Measurements from ENCODE around the gene MAP9. TPM values are rescaled to one million over a fixed set of nuclear protein-coding genes. Genes with fewer than 3 reads are reported as not detected.

The MAP9 gene
- polyA plus RNA-seq, 1 donor from 2014 or later, result 36.0 TPM

DNA sequence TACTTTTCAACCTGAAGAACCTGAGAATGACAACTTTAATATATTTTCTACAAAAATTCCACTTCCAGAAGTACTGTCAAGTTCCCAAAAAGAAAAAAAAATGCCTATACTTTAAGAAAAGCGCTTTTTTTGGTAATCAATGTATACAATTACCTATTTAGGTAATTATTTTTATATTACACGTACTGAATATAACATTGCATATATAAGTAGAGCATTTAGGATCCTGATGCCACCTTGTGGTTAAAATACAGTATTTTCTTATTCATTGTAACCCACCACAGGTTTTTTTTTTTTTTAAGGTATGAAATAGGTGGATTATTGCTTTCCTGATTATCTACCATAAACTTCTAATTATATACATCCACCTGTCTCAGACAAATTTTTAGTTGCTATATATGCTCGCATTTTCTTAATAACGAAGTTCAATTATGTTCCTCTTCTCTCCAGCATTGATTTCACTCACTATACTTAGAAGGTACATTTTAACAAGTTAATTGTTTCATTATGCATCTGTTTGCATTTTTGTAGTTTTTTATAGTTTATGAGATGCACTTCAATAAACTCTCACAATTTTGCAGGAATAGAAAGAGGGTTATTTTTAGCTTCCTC, 5.2 kb downstream of the MAP9 start:
- Histone ChIP-seq H2AFZ (ENCODE audit: low read depth, low read length) (no peak overlapping the region), H3K9me2 (ENCODE audit: insufficient read depth, low read length) (no peaks in the 10 kb centered on the region), H3K9me3 (ENCODE audit: low read length) (no peaks in the 10 kb centered on the region), H3K4me3 (ENCODE audit: low read length) (no peak overlapping the region), H4K20me1 (ENCODE audit: insufficient read depth) (no peaks in the 10 kb centered on the region), H3K4me2 (ENCODE audit: low read length) (no peak overlapping the region), H3F3A (ENCODE audit: insufficient read depth, low read length, poor library complexity, severe bottlenecking) (peaks cover 4% of the 10 kb centered on the region), H3K27me3 (ENCODE audit: insufficient read depth, low read depth, low read length) (no peaks in the 10 kb centered on the region), H3K27ac (ENCODE audit: low read length) (no peak overlapping the region), H3K9ac (ENCODE audit: low read length) (no peak overlapping the region), H3K36me3 (ENCODE audit: insufficient read depth, low read length) (peaks cover 11% of the 10 kb centered on the region), H3K79me2 (replicated peaks; ENCODE audit: insufficient read depth, low read length) (peaks cover 20% of the 10 kb centered on the region)
- TF ChIP-seq, protein P1, sequence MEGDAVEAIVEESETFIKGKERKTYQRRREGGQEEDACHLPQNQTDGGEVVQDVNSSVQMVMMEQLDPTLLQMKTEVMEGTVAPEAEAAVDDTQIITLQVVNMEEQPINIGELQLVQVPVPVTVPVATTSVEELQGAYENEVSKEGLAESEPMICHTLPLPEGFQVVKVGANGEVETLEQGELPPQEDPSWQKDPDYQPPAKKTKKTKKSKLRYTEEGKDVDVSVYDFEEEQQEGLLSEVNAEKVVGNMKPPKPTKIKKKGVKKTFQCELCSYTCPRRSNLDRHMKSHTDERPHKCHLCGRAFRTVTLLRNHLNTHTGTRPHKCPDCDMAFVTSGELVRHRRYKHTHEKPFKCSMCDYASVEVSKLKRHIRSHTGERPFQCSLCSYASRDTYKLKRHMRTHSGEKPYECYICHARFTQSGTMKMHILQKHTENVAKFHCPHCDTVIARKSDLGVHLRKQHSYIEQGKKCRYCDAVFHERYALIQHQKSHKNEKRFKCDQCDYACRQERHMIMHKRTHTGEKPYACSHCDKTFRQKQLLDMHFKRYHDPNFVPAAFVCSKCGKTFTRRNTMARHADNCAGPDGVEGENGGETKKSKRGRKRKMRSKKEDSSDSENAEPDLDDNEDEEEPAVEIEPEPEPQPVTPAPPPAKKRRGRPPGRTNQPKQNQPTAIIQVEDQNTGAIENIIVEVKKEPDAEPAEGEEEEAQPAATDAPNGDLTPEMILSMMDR (IDR thresholded peaks at IDR 0.05; ENCODE audit: poor library complexity, severe bottlenecking), result peak; percentile 76
- TF ChIP-seq SMC3 (conservative IDR thresholded peaks at IDR 0.05; ENCODE audit: poor library complexity), result peak; percentile 86
- TF ChIP-seq RAD21 (conservative IDR thresholded peaks at IDR 0.05), result peak; percentile 75
- no peak for TF ChIP-seq EP300 (conservative IDR thresholded peaks at IDR 0.05; ENCODE audit: poor library complexity, severe bottlenecking)
- TF ChIP-seq POLR2AphosphoS5 (IDR thresholded peaks at IDR 0.05), result no peak

DNA sequence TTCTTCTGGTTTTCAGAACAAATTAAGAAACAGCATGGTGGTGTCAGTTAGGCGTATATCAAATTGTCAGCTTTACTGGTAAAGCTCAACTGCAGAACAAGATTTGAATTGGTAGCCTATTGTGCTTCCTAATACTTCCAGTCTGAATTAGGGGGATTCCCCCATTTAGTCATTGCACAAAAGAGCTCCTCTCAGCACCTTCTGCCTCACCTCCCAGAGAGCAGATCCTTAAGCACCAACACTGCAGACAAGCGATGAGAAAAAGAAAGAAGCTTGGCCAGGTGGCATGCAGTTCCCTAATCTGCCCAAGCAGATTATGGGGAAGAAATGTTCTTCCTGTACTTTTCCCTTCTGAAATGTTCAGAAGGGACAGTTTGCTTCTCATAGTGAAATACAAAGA, 9.2 kb downstream of the MAP9 start:
- no peaks in the 10 kb centered on the region for H3K9me3 ChIP-seq (ENCODE audit: low read length)
- no peaks in the 10 kb centered on the region for H3F3A ChIP-seq (ENCODE audit: insufficient read depth, low read length, poor library complexity, severe bottlenecking)
- H3K9me2 ChIP-seq (ENCODE audit: insufficient read depth, low read length), result no peaks in the 10 kb centered on the region
- H3K27me3 ChIP-seq (ENCODE audit: insufficient read depth, low read depth, low read length), result no peaks in the 10 kb centered on the region
- TF ChIP-seq TAF1 (IDR thresholded peaks at IDR 0.05; ENCODE audit: low read depth), result no peak
- TF ChIP-seq POLR2AphosphoS5 (IDR thresholded peaks at IDR 0.05), result no peak
- no peak for TF ChIP-seq MXI1 (conservative IDR thresholded peaks at IDR 0.05; ENCODE audit: poor library complexity, severe bottlenecking)
- TF ChIP-seq SMC3 (conservative IDR thresholded peaks at IDR 0.05; ENCODE audit: poor library complexity), result no peak
- no peak for TF ChIP-seq RAD21 (conservative IDR thresholded peaks at IDR 0.05)
- TF ChIP-seq EZH2 (IDR thresholded peaks at IDR 0.05; ENCODE audit: borderline replicate concordance, insufficient read depth, low read length, poor library complexity, severe bottlenecking), result no peak
- TF ChIP-seq, protein P1 (IDR thresholded peaks at IDR 0.05; ENCODE audit: poor library complexity, severe bottlenecking), result no peak
- H3K9ac ChIP-seq (ENCODE audit: low read length), result no peak overlapping the region
- H3K4me3 ChIP-seq (ENCODE audit: low read length), result no peak overlapping the region
- no peak overlapping the region for H3K27ac ChIP-seq (ENCODE audit: low read length)
- peaks cover 11% of the 10 kb centered on the region for H3K36me3 ChIP-seq (ENCODE audit: insufficient read depth, low read length)
- H3K4me2 ChIP-seq (ENCODE audit: low read length), result no peak overlapping the region
- H2AFZ ChIP-seq (ENCODE audit: low read depth, low read length), result no peak overlapping the region
- H4K20me1 ChIP-seq (ENCODE audit: insufficient read depth), result no peaks in the 10 kb centered on the region
- H3K79me2 ChIP-seq (replicated peaks; ENCODE audit: insufficient read depth, low read length), result peaks cover 4% of the 10 kb centered on the region

DNA sequence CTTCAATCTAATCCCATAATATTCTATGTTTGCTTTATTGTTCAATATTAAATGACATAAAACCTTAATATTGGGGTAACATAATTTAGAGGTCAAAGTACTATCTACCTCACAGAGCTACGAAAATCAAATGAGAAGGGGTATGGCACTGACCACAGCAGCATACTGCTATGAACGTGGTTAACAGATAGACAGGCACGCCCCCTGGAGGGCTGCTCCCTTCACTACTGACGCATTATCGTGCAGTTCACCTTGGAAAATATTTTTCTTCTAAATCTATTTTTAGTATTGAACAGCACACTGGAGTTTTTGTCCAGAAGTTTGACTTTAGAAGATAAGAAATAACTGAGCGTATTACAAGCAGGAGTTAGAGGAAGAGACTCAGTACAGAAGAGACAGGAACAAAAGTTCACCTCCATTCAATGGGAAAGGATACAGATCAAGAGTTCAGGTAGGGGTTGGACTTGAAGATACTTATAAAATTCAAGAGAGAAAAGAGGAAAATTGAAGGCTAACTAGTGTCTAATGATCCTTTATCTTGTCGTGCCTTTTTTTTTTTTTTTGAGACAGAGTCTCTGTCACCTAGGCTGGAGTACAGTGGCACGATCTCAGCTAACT, 22.7 kb downstream of the MAP9 start:
- H3K4me3 ChIP-seq (ENCODE audit: low read length), result no peak overlapping the region
- peaks cover 12% of the 10 kb centered on the region for H3K36me3 ChIP-seq (ENCODE audit: insufficient read depth, low read length)
- H3F3A ChIP-seq (ENCODE audit: insufficient read depth, low read length, poor library complexity, severe bottlenecking), result no peaks in the 10 kb centered on the region
- H3K27me3 ChIP-seq (ENCODE audit: insufficient read depth, low read depth, low read length), result no peaks in the 10 kb centered on the region
- H3K27ac ChIP-seq (ENCODE audit: low read length), result no peak overlapping the region
- no peak overlapping the region for H2AFZ ChIP-seq (ENCODE audit: low read depth, low read length)
- H4K20me1 ChIP-seq (ENCODE audit: insufficient read depth), result no peaks in the 10 kb centered on the region
- H3K4me2 ChIP-seq (ENCODE audit: low read length), result no peak overlapping the region
- peak; percentile 76 for TF ChIP-seq RAD21 (conservative IDR thresholded peaks at IDR 0.05)
- TF ChIP-seq SMC3 (conservative IDR thresholded peaks at IDR 0.05; ENCODE audit: poor library complexity), result peak; percentile 83
- TF ChIP-seq, protein P1 (IDR thresholded peaks at IDR 0.05; ENCODE audit: poor library complexity, severe bottlenecking), result peak; percentile 76
- TF ChIP-seq, protein P2, sequence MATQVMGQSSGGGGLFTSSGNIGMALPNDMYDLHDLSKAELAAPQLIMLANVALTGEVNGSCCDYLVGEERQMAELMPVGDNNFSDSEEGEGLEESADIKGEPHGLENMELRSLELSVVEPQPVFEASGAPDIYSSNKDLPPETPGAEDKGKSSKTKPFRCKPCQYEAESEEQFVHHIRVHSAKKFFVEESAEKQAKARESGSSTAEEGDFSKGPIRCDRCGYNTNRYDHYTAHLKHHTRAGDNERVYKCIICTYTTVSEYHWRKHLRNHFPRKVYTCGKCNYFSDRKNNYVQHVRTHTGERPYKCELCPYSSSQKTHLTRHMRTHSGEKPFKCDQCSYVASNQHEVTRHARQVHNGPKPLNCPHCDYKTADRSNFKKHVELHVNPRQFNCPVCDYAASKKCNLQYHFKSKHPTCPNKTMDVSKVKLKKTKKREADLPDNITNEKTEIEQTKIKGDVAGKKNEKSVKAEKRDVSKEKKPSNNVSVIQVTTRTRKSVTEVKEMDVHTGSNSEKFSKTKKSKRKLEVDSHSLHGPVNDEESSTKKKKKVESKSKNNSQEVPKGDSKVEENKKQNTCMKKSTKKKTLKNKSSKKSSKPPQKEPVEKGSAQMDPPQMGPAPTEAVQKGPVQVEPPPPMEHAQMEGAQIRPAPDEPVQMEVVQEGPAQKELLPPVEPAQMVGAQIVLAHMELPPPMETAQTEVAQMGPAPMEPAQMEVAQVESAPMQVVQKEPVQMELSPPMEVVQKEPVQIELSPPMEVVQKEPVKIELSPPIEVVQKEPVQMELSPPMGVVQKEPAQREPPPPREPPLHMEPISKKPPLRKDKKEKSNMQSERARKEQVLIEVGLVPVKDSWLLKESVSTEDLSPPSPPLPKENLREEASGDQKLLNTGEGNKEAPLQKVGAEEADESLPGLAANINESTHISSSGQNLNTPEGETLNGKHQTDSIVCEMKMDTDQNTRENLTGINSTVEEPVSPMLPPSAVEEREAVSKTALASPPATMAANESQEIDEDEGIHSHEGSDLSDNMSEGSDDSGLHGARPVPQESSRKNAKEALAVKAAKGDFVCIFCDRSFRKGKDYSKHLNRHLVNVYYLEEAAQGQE (IDR thresholded peaks at IDR 0.05; ENCODE audit: borderline replicate concordance), result no peak
- H3K79me2 ChIP-seq (replicated peaks; ENCODE audit: insufficient read depth, low read length), result no peaks in the 10 kb centered on the region
- no peak overlapping the region for H3K9ac ChIP-seq (ENCODE audit: low read length)
- H3K9me2 ChIP-seq (ENCODE audit: insufficient read depth, low read length), result no peaks in the 10 kb centered on the region
- H3K9me3 ChIP-seq (ENCODE audit: low read length), result no peaks in the 10 kb centered on the region
